Occipital lobe (tissue), 2 donors: ENCODE data around the gene RAG2. TPM values are rescaled to one million over a fixed set of nuclear protein-coding genes. Genes with fewer than 3 reads are reported as not detected.

Experiments used
- DNase-seq: peaks from one replicate; lab custom pipeline; 2025; lab: John Stamatoyannopoulos, UW
- total RNA-seq: library from RNA; depleted of rRNA; stranded (reverse); fragments of >200 nt; gene quantifications from one replicate; pipeline ENCODE4 v1.2.3, GENCODE V29; 2014

RAG2 gene
- not detected for total RNA-seq

DNA sequence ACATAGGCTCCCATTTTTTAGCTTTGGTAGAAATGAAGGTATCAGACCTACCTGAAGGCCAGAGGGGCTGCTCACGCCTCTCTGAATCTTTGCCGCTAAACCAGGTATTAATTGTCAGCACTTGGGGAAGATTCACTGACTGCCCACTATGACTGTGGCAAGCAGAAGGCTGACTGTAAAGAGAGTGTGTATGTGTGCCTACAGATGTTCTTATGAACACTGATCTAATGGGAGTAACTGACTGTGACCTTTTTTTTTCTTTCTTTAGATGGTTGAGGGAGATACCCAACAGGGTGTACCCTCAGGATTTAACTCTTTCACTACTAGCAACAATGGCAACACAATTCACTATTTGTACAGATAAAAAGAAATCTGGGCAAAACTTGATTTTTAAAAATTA, at the start of gene RAG2:
RAG2 (minus strand) TSS at position 186 of the 400 bp plus-strand sequence. CDS start 4,068 bp downstream, outside the sequence.
- no peak for DNase-seq

DNA sequence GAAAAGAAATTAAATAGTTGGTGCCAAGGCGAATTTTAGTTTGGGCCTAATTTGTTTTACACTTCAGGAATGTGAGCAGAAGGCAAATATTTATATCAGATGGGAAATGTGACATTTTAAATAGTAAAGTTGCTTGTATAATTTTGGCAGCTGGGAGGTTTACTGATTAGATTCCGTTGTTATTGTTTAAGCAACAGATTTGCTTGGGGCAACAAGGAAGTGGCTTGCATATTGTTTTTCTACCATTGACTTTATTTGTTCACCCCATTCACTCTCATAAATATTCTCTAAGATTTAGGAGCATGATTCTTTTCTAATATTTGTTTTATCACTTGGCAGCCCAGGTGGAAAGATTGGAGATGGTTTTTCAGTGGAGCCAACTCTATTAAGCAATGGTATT, 40.5 kb upstream of the RAG2 start:
- no peak for DNase-seq

GRCh38 chr11:36635066-36635862, 37.2 kb upstream of the RAG2 start:
- DNase-seq, result no peak

DNA sequence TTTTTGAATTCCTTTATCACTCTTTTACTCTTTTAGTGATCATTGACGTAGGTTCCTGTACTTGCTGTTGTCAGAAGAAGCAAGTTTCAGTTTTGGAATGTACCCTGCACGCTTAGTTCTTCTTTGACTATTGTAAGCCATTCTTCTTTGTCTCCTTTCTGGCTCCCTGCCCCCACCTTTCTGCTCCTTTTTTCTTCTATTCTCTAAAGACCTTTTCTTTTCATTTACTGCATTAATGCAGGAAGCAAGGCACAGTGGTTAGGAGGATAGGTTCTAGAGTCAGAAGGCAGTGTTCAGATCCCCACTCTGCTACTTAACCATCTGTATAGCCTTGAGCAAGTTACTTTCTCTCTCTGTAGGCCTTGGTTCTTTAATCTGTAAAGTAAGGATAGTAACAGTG, 33.7 kb upstream of the RAG2 start:
- no peak for DNase-seq

DNA sequence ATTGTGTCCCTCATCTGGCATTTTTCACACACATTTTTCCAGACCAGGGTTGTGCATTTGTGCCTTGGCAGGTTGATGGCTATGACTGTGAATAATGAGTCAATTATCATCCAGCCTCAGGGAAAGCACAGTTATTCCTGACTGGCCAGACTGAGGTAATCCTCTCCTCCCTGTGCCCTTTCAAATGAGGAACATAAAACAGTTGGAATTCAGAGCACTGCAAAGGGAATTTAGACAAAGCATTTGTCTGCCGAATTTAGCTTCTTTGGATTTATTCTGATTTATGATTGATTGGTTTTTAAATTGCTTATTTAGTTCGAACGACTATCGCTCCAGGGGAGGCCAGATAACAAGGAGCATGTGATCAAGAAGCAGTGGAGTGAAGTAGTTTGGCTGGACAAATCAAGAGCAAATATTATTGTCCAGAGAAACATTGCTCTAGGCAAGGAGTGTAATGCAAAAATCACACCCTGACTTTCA, 30.8 kb upstream of the RAG2 start:
- DNase-seq, result no peak

DNA sequence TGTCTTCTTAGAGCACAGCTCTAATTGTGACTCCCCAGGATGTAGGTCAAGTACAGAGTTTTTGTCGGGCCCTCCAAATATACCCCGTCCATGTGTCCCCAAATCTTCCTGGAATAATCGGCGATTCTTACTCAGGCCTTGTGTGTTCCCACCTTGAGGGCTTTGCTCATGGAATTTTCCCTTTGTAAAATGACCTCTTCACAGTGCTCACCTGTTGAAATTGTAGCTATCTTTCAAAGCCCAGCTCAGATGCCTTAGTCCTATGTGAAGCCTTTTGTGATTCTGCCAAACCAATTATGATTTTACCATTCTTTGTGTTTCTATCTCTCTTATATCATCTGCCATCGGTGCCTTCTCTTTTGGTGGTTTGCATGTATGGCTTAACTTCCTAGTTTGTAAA, 30.1 kb upstream of the RAG2 start:
- no peak for DNase-seq

DNA sequence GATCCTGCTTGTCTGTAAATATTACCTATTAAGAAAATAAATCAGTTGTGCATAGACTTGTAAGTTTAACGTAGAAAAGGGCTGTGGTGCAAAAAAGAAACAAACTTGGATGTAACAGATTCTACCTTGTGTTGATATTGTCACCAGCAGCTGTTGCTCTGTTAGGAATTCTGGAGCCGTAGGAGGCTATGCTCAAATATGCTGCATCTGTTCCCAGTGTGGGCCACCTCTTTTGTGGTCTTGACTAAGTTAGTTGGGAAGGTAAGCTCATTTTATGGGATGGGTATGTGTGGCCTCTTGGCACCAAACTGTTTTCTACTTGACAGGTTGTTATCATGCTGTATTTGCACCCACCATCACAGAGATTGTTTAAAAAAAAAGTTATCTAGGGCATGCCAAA, 29.4 kb upstream of the RAG2 start:
- DNase-seq, result no peak

DNA sequence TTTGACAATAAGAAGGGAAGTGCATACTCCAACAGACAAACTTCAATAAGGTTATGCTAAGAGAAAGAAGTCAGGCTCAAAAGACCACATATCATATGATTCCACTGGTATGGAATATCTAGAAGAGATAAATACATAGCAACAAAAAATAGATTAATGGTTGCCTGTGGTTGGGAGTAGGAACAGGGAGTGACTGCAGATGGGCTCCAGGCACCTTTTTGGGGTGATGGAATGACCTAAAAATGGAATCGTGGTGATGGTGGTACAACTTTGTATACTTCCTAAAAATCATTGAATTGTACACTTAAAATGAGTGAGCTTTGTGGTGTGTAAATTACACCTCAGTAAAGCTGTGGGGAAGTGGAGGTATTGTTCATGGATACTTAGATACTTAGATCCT, 29.0 kb upstream of the RAG2 start:
- no peak for DNase-seq

- DNase-seq, result no peak
Observed at GRCh38 chr11:36623494-36623893, 25.5 kb upstream of the RAG2 start.

- no peak for DNase-seq
Observed at GRCh38 chr11:36622431-36623136, 24.5 kb upstream of the RAG2 start.

DNA sequence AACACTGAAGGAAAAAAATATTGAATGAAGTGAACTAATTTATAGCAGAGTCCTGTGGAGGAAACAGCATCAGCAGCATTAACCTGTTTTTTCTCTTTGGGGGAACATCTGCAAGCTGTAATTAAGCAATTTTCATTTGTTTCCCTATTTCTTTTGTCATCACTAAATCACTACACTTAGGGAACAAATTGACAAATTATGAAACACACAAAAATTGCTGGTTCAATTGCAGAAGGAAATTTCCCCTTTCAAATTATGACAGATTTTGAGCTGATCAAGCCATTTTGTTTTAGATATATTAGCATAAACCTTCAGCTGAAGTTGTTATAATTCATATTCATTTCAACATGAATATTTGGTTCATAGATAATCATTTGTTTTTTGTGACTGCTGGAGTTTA, 22.2 kb upstream of the RAG2 start:
- DNase-seq, result no peak

DNA sequence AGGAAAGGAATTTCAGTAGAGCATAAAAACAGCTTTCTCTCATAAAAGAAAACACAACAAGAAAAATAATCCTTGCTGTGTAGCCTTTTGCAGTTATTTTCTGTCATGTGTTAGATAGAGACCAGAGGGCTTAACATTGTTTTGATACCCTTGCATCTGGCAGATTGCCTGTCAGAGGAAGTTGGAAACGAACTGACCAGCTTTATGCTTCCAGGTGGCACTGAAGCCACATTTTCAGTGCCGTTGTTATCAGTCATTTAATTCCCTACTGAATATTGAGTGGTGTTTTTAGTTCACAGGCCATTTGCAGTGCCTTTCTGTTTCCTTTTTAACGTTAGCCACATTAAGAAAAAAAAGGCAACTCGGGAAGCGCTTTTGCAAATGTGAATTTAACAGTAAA, 21.5 kb upstream of the RAG2 start:
- DNase-seq, result no peak

- no peak for DNase-seq
Observed at GRCh38 chr11:36618363-36619047, 20.5 kb upstream of the RAG2 start.

DNA sequence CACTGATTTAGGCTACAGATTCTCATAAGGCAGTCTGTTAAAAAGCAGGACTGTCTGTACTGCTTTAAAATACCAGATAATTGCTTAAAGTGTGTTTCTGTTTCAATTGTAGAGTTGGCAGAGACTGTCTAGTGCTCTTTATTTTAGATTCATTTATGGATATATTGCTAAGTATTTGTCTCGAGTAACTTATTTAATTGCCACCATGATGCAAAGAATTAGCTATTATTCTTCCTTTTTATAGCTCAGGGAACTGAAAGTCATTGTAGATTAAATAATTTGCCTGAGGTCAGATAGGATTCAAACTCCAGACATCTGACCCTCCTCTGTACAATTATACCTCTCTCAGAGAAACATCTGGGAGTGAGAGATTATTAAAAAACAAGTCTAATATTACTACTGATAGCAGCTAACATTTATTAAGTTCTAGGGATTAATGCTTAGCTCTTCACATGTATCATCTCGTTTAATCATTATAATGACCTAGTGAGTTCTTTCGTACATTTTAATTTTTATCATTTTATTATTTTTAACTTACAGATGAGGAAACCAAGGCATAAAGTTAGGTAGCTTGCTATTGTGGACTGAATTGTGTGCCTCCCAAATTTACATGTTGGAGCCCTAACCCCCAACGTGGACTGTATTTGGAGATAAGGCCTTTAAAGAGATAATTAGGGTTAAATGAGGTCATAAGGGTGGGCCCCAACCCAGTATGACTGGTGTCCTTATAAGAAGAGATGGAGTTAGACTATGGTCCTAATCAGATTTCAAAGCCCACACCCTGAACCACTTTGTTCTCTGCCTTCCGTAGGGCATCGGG, 19.7 kb upstream of the RAG2 start:
- no peak for DNase-seq

DNA sequence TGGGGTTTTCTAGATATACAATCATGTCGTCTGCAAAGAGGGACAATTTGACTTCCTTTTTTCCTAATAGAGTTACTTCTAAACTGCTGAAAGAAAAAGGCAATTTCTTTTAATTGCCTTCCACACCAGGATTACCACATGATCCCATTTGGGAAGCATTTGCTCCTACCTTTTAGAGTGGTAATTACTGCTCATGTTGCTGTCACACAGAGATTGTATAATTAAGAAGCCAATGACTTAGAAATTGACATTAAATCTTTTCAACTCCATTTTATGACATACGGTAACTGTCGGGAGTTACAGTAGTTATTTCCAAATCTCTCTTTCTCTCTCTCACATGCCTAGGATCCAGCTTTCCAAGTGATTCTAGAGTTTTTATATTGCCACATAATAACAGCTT, 17.8 kb upstream of the RAG2 start:
- DNase-seq, result no peak

DNA sequence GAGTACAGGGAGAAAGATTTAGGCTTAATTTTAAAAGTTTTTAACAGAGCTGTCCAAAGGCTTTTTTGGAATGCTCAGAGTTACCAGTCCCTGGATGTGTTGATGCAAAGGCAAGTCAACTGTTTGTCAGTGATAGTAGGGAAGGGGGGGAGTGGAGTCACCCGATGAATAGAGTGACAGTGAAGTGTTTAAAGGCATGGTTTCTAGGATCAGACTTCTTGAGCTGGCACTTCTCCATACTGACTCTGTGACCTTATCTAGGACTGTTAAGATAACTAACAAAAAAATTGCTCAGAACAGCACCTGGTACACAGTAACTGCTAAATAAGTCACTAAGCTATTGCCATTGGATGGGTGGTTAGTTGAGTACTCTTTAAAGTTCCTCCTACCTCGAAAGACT, 11.3 kb upstream of the RAG2 start:
- DNase-seq, result no peak

DNA sequence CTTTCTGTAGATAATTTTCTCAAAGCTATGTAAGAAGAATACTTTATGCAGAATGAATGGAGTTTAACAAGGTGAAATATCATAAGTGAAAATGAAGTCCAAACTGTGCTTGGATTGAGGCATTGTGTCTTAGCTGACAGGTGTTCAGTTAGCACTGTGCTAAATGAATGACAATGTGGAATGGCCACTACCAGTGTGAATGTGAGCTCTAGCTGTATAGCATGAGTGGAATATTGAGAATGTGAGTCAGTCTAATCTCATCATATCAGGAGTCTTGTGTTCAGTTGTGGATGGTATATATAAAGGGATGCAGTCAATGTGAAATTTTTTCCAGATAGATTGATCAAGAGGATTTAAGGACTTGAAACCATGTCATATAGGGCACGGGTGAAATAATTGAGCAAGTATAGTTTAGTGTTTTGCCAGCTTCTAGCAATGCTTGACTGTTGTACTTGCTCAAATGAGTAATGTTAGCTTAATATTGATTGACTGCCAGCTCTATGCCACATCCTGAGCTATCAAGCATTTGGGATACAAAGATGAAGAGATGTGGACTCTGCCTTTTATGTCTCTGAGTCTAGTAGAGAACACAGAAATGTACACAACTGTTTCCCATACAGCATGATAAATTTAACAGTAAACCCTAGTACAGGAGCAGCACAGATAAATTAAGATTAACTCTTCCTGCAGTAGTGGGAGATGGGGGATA, 10.6 kb upstream of the RAG2 start:
- no peak for DNase-seq

DNA sequence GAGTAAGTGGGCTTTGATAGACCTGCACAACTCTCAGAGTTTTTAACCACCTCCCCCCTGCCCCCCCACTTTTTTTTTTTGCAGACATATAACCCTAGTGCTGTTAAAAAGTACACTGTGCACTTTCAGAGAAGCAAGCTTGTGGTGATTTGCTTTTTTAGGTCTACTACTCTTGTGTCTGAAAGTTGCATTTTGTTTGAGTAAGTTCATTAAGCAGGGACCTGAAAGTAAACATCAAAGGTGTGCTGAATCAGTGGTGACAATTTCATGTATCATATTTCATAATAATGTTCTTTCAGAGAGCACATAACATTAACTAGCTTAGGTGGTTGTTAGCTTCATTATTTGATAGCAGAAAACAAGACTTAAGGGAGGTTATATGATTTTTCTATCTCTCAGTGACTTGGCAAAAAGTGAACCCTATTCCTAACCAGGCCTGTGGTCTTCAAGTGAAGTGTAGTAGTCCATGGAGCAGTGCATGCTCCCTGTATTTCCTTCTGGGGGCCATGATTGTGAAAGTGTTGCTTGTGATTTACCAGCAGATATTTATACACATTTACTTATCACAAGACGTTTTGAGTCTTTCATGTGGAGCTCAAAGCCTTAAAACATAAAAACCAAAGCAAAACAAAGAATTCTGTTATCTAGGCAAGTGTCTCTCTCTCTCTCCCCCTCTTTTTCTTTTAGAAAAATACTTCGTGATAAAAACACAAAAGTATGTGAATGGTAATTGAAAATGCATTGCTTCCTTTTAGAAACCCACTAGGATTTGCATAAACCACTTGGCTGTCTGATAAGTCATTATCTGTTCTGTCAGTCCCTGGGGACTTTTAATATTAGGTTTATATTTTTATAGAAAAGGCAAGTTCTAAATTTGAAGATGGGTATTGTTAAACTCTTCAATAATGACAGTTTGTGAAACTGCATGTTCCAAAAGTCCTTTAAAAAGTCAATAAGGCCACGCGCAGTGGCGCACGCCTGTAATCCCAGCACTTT, 7.5 kb upstream of the RAG2 start:
- no peak for DNase-seq

- no peak for DNase-seq
Observed at GRCh38 chr11:36602135-36602534, 4.1 kb upstream of the RAG2 start.

DNA sequence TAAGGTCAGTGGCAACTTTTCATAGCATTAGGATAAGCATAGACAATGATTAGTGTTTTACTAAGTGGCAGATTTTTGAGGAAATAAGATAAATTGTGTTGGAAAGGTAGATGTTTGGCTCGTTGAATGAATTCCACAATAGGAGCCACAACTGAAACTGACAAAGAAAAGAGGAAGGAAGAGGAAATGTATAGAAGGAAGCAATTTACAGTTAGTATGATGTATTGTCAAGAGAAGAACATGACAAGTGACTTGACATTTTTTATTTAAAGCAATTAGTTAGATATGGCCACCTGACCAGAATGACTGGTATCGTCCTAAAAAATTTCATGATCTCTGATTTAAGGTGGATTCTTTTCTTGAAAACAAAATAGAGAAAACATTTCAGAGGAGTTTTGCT, 3.1 kb upstream of the RAG2 start:
- DNase-seq, result no peak
